Heart left ventricle (tissue), 13 donors: ENCODE results near the gene KLHDC10.

ENCODE experiments used
- CTCF ChIP-seq, 12 donors: fragments of 200-600 bp; sonication (generic) in 4 of 12; IDR thresholded peaks; one replicate each; pipeline versions ENCODE4 v1.5.0 to v1.8.0; 2018 to 2022; ENCODE audit warnings: antibody characterized with exemption in 12 of 12, mild to moderate bottlenecking in 5 of 12
- POLR2A ChIP-seq, 2 donors: fragments of 450-650 bp; IDR thresholded peaks; one replicate each; pipeline ENCODE4 v1.6.1; 2017; ENCODE audit warnings: antibody characterized with exemption in 2 of 2, mild to moderate bottlenecking in 2 of 2, moderate library complexity in 2 of 2
- donor health status: ischemic (EF 13 %, LVEDD 7.1; RV severe dilation, severe dysfunction).
- donor health status: DM: no; HTN: yes; CAD: no.
- donor health status: DM: no; HTN: no; CAD: no.
- donor health status: ischemic (EF 25% LVEDD 6.9; RV normal size, moderate dysfunction).
- donor health status: ischemic (EF 25% LVEDD 5.7; RV mildly dilated, moderate dysfunction).
- donor health status: ischemic (EF 35%, LVEDD 5.7; RV mildly dilated, moderate dysfunction).
- donor health status: nonischemic (EF 11% LVEDD 7.7; RV severe dilation, severe dysfunction).
- donor health status: DM: yes; HTN: yes; CAD: no.
- donor health status: PGD.
- donor health status: ischemic (EF 29% LVEDD 5.4; RV normal size, mild dysfunction).
- donor health status: nonischemic (EF 23%, LVEDD 6.1; RV moderate dilation, normal function).

GRCh38 chr7:130112662-130113425, 42.5 kb downstream of the KLHDC10 start:
- no peak for TF ChIP-seq CTCF (IDR thresholded peaks at IDR 0.05)
- no peak for TF ChIP-seq POLR2A (IDR thresholded peaks at IDR 0.05)
